ENCODE results near the gene PSME1. TPM values are rescaled to one million over a fixed set of nuclear protein-coding genes. Genes with fewer than 3 reads are reported as not detected.

PSME1 gene
- total RNA-seq, 2 donors from 2014 or later: 355 to 401 TPM

DNA sequence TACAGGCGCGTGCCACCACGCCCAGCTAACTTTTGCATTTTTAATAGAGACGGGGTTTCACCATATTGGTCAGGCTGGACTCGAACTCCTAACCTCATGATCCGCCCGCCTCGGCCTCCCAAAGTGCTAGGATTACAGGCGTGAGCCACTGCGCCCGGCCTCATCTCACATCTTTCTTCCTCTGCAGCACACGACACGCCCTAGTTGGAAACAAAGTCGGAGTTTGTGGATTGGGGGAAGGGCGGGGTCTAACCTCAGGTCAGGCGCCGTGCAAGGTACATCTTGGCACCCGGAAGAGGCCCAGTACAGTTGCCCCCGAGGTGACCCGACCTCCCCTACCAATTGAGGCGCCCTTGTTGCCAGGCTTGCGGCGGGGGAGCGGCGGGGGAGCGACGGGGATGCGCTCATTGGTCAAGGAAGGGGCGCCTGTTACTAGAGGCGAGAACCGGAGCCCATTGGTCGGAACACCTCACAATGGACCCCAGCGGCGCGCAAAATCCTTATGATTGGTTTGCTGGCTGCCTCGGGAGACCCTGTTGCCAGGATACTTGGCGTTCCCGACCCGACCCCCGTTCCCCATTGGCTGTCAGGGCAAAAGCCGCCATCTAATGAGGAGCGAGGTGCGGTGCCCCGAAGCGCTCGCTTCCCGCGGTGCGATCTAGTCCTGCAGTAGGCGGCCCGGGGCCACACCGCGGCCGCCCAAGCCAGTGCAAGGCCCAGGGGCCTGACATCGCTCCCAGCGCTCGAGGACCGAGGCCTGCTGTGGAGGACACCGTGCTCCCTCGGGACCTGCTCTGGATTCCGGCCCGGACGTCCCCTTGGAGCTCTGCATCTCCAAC lies 35.6 kb downstream of the PSME1 start, which contains the start of gene REC8:
Gene REC8 (plus strand): TSS at position 659 of the 839 bp plus-strand sequence. CDS start 473 bp downstream, outside the sequence.
- DNase-seq (ENCODE audit: low spot score in 2 of 2) (peak; percentile 60 to 73), ATAC-seq (peak; percentile 74)
- Mint-ChIP-seq H3K9me3 (no peaks in the 10 kb centered on the region), H3K36me3 (peaks cover 13 to 37% of the 10 kb centered on the region in 2 donors), H3K27ac (peak within 1 kb of the TSS; percentile 74 to 95)

DNA sequence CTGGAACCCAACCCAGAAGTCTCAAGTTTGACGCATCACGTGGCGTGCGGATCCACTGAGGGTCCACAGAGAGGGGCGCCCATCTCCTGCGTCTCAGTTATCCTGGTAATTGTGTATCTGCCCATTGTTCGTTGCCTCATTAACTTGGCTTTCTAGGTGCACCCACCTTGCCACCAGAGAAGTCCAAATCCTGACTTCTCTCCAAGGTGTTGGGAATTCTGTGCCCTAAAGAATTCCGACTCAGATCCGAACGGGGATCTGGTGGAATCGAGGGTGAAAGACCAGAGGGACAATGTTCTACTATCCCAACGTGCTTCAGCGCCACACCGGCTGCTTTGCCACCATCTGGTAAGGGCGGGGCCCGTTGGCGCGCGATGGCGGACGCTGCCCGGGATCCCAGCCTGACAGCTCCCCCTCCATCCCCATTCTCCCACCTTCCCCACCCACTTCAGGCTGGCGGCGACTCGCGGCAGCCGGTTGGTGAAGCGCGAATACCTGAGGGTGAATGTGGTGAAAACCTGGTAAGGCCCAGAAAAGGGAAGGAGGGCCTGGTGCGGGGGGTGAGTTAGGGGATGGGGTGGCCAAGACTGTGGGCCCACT lies 36.4 kb downstream of the PSME1 start:
- Mint-ChIP-seq H3K9me3 (no peaks in the 10 kb centered on the region), H3K27ac (peak overlapping the region; percentile 50 to 74), H3K36me3 (peaks cover 13 to 32% of the 10 kb centered on the region in 2 donors)
- DNase-seq (ENCODE audit: low spot score in 2 of 2) (no peak), ATAC-seq (no peak)

DNA sequence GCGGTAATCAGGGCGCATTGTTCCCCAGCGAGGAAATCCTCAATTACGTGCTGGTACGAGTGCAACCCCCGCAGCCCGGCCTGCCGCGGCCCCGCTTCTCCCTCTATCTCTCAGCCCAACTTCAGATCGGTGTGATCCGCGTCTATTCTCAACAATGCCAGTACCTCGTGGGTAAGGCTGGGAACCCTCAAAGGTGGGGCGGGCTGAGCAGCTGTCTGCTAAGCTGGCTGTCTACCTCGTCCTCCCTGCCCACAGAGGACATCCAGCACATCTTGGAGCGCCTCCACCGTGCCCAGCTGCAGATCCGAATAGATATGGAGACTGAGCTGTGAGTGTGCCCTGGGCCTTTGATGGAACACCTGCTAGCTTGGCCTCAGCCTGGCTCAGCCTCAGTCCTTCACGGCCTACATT lies 36.9 kb downstream of the PSME1 start:
- no peaks in the 10 kb centered on the region for H3K9me3 Mint-ChIP-seq
- no peak for DNase-seq (ENCODE audit: low spot score in 2 of 2)
- H3K27ac Mint-ChIP-seq: peak overlapping the region; percentile 73 to 85
- ATAC-seq: no peak
- peaks cover 13 to 28% of the 10 kb centered on the region in 2 donors for H3K36me3 Mint-ChIP-seq

DNA sequence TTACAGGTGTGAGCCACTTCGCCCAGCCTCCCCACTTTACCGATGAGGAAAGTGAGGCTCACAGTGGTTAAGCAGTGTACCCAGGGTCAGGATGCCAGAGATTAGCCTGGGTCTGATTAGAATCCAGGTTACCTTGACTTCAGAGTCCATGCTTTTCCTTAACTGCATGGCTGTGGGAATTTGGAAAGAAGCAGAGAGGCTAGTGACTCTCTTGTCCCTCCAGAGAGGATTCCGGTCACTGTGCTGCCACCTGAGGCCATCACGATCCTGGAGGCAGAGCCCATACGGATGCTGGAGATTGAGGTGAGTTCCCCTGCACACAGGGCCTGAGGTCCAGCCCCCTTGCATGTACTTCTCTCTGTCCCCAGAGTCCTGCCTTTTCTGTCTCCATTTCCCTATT lies 40.6 kb downstream of the PSME1 start:
- Mint-ChIP-seq H3K36me3 (peaks cover 7 to 13% of the 10 kb centered on the region in 2 donors), H3K9me3 (no peaks in the 10 kb centered on the region), H3K27ac (peak overlapping the region in 1 of 2 donors; percentile 45)
- no peak for ATAC-seq
- DNase-seq (ENCODE audit: low spot score in 2 of 2): no peak

DNA sequence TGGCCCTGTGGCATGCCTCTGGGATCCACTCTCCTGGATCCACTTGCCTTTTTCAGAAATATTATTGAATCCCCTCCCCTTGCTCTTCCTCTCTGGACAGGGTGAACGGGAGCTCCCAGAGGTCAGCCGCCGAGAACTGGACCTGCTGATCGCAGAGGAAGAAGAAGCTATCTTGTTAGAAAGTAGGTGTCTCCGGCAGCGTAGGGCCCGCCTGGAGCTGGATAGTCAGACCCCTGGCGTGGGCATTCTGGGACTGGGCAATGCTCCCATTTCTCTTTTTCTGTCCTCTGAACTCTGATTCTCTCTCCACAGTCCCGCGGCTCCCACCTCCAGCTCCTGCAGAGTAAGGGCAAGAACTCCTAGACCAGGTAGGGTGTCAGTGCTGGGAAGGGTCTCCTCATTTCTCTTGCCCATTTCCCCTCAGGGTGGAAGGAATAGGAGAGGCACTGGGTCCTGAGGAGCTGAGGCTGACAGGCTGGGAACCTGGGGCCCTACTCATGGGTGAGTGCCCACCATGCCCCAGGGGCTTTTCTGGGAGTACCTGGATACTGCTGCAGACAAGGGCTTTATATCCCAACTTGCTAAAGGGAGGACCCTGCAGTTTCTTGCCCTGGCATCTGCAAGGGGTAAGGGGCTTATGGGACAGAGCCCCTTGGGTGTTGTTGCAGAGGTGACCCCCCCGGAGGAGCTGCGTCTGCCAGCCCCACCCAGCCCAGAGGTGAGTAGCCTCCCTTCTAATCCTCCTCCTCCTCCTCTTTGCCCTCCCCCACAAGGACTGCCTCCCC lies 41.2 kb downstream of the PSME1 start:
- Mint-ChIP-seq H3K9me3 (no peaks in the 10 kb centered on the region), H3K36me3 (peaks cover 6 to 13% of the 10 kb centered on the region in 2 donors), H3K27ac (peak overlapping the region; percentile 45 to 91)
- ATAC-seq (no peak), DNase-seq (ENCODE audit: low spot score in 2 of 2) (no peak)

DNA sequence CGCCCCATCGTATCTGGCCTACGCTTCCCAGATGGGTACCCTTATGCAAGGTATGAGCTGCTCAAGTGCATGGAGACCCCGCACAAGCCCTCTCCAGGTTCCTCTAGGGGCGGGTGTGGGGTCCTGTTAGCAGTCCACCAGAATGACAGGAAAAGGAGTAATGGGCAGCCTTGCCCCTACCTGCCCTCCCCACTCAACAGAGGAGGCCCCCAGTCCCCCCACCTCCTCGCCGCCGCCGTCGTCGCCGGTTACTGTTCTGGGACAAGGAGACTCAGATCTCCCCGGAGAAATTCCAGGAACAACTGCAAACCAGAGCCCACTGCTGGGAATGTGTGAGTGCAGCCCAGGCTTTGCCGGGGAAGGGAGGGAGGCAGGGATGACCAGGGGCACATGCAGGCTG lies 41.9 kb downstream of the PSME1 start:
- Mint-ChIP-seq H3K36me3 (peaks cover 6 to 12% of the 10 kb centered on the region in 2 donors), H3K9me3 (no peaks in the 10 kb centered on the region), H3K27ac (peak overlapping the region in 1 of 2 donors; percentile 65)
- ATAC-seq (no peak), DNase-seq (ENCODE audit: low spot score in 2 of 2) (no peak)

DNA sequence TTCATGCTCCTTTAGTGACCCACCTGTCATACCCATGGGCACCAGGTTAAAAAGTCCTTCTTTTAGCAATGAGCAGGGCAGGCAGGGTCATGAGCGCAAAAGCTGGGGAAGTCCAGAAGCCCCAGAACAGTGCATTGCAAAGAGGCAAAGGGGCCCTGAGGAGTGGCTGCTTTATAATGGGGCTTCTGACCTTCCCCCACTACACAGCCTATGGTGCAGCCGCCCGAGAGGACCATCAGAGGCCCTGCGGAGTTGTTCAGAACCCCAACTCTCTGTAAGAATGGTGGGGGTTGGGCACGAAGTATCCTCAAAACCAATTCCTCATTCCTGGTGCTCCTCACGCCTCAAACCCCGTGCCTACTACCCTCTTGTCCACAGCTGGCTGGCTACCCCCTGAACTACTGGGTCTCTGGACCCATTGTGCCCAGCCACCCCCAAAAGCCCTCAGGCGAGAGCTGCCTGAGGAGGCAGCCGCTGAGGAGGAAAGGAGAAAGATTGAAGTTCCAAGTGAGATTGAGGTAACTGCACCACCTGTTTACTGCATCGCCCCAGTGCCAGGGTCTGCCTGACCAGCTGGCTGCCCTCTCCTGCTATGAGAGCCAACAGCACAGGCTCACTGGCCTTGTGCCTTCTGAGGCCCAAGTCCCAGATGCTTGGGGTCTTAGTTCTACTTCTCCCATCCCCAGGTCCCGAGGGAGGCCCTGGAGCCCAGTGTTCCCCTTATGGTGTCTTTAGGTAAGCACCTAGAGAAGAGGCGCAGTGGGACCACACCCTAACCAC lies 42.6 kb downstream of the PSME1 start:
- DNase-seq (ENCODE audit: low spot score in 2 of 2) (no peak), ATAC-seq (no peak)
- Mint-ChIP-seq H3K9me3 (no peaks in the 10 kb centered on the region), H3K27ac (peak overlapping the region in 1 of 2 donors; percentile 48), H3K36me3 (peaks cover 0 to 6% of the 10 kb centered on the region in 2 donors)

DNA sequence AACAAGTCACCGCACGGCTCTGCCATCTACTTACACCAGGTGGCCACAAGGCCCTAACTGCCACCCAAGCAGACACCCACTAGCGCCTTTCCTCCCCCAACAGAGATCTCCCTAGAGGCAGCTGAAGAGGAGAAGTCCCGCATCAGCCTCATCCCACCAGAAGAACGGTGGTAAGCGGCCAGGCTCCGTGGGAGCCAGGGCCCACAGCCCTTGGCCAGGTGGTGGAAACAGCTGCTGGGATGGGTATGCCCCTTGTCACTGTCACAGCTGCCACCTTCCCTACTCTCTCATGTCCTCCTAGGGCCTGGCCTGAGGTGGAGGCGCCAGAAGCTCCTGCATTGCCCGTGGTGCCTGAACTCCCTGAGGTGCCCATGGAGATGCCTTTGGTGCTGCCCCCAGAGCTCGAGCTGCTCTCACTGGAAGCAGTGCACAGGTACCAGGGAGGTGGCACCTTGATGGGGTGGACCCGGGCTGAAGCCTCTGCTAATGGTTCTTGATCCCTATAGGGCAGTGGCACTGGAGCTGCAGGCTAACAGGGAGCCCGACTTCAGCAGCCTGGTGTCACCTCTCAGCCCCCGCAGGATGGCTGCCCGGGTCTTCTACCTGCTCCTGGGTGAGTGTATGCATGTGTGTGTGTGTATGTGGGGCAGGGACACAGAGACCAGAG lies 43.4 kb downstream of the PSME1 start:
- ATAC-seq: no peak
- Mint-ChIP-seq H3K9me3 (no peaks in the 10 kb centered on the region), H3K36me3 (peaks cover 0 to 6% of the 10 kb centered on the region in 2 donors), H3K27ac (peak overlapping the region; percentile 50 to 79)
- no peak for DNase-seq (ENCODE audit: low spot score in 2 of 2)

DNA sequence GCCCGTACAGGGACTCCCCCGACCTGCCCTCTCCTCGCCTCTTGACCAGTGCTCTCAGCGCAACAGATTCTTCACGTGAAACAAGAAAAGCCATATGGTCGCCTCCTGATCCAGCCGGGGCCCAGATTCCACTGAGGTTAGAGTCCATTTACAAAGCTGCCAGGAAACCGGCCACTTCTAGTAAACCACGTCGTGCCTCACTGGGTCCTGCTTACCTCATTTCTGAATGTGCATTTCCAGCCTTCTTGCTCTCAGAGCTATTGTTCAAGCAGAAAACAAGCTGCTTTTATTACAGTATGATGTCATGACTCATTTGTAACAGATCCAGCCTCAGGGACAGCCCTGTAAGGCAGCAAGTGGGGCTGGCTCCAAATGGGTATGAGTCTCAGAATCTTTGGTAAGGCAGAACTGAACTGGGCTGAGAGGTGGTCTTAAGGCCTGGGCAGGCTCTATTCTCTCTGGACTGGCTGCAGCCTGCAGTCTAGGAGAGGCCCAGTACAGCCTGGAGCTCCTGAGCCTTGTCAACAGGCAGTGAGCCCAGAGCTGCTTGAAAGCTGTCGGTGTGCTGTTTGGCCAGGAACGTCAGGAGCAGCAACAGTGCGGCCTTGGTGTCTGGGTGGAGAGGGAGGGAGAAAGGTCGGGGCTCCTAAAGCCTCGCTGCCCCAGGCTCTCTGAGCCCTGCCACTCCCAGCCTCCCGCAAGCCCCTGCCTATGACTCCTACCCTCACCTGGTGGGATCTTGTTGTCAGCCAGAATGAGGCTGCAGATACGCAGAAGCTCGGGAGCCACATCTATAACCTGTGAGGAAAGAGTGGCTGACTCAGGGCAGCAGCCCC lies 44.2 kb downstream of the PSME1 start:
- Mint-ChIP-seq H3K36me3 (peaks cover 0 to 6% of the 10 kb centered on the region in 2 donors), H3K27ac (peak overlapping the region; percentile 50 to 75), H3K9me3 (no peaks in the 10 kb centered on the region)
- ATAC-seq (no peak), DNase-seq (ENCODE audit: low spot score in 2 of 2) (no peak)

DNA sequence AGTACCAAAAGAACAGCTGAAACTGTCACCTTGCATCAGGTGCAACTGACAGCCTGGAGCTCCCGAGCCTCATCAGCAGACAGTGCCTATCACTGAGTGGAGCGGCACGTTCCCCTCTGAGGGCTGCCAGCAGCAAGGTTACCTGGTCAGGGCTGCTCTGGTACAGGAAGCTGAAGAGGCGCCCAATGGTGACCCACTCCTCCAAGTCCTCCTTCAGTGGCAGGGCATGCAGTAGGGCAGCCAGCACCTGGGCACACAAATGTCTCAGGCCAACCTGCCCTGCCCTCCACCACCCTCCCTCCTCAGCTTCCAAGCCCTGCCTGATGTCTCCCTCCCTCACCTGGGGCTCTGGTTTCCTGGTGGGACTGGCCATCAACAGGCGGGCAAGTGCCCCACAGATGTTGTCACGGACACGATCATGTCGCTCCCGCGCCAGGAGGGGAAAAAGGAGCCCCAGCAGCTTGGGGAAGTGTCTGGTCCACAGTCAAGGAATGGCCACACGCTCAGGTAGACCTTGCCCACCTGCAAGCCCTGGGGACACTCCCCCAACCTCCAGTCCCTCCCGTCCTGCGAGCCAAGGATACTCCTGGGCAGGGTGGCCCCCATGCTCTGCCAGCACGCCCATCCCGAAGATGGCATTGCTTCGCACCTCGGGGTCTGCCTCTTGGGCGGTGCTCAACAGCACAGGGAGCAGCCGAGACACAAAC lies 45.5 kb downstream of the PSME1 start:
- Mint-ChIP-seq H3K9me3 (no peaks in the 10 kb centered on the region), H3K36me3 (peaks cover 0 to 6% of the 10 kb centered on the region in 2 donors), H3K27ac (peak overlapping the region; percentile 60 to 82)
- peak in 1 of 2 donors; percentile 6 for ATAC-seq
- no peak for DNase-seq (ENCODE audit: low spot score in 2 of 2)

DNA sequence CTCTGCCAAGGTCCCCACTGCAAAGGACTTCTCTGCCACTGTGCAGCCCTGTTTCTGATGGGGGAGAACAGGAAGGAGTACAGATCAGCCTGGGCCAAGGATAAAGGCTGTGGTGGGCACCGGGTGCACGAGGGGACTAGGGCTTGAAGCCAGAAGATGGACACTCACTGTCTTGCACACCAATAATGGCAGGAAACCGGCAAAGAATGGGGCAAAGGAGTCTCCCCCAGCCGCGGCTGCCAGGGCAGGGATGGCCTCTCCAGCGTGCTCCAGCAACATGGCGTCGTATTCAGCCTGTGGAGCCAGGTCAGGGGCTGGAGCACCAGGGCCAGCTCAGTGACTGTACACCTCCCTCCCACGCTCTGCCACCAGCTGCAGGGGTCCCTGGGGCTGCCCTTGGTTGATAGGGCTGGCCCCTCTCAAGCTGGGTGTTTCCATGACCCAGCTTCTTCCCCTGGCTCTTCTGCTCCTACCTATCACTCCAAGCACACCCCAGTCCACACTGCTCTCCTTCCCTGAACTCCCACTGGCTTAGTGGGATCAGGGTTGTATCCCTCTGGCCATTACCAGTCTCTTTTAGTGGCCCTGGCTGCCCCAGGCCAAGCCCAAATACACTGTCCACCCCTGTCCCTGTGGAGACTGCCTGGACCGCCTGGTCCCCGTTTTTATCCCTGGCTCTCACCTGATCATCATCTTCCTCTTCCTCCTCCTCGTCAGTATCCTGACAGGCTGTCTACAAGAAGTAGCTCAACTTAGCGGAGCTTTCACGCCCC lies 46.3 kb downstream of the PSME1 start:
- Mint-ChIP-seq H3K36me3 (peaks cover 4 to 6% of the 10 kb centered on the region in 2 donors), H3K9me3 (no peaks in the 10 kb centered on the region), H3K27ac (peak overlapping the region; percentile 82 to 85)
- DNase-seq (ENCODE audit: low spot score in 2 of 2): no peak
- ATAC-seq: no peak

DNA sequence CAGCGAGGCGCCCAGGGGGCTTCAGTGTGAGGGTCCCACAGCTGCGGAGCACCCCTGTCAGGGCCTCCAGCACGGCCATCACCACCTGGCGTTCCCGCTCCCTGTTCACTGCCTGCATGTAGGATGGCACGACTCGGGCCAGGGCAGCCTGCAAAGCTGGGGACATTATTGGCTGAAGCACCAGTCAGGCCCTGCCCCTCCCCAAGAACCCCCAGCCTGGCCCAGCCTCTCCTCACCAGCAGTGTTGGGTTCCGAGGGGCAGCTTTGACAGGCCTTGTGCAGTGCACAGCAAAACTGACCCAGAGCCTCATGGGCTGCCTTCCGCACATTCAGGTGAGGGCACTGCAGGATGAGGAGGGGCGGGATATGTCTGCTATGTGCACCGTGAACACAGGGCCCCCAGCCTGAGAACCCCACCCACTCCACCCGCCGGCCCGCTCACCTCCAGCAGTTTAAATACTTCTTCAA lies 47.1 kb downstream of the PSME1 start:
- peaks cover 4 to 6% of the 10 kb centered on the region in 2 donors for H3K36me3 Mint-ChIP-seq
- DNase-seq (ENCODE audit: low spot score in 2 of 2) (no peak), ATAC-seq (no peak)
- peak overlapping the region; percentile 72 to 82 for H3K27ac Mint-ChIP-seq
- H3K9me3 Mint-ChIP-seq: no peaks in the 10 kb centered on the region

DNA sequence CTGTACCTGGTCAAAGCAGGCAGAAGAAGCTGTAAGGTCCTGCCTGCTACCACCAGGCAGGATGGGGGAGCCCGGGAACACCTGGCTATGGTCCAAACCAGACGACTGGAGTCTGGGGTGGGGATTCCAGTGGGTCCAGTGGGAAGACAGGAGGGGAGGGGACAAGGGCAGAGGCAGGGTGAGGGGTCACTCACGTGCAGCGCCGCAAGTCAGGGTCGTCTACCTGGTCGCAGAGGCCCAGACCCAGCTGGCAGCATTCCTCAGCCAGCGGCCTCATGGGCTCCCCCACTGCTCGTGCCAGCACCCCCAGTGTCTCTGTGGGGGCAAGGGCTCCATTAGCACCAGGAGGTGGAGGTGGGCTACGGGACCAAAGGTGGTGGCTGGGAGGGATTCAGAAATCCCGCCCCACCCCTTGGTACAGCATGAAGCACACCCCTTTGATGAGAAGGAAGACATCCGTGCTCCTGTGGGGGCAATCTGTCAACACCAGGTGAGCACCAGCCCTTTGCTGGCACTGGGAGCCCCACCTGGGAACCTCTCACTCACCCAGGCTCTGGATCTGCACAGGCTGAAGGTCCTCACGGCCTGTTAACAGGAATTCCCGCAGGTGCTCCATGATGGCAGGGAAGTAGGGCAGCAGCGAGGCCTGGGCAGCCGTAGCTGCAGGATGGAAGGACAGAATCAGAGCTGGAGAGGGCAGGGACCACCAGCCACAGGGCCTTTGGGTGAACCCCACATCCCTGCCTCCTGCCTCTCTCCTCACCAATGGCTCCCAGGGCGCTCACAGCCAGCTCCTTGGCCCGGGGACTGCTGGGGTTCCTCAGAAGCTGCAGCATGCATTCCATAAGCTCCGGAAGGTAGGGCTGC lies 48.3 kb downstream of the PSME1 start:
- DNase-seq (ENCODE audit: low spot score in 2 of 2) (no peak), ATAC-seq (no peak)
- peak overlapping the region in 1 of 2 donors; percentile 50 for H3K27ac Mint-ChIP-seq
- no peaks in the 10 kb centered on the region for H3K9me3 Mint-ChIP-seq
- H3K36me3 Mint-ChIP-seq: peaks cover 1 to 4% of the 10 kb centered on the region in 2 donors

Measured in activated naive CD4-positive, alpha-beta T cell treated with anti-CD3 and anti-CD28 coated beads, Interleukin-2, amount 50 U/mL, for 72 hours (primary cell).